ENCODE results near the gene COQ10A. TPM values are rescaled to one million over a fixed set of nuclear protein-coding genes. Genes with fewer than 3 reads are reported as not detected.

The COQ10A gene
- total and polyA plus RNA-seq, 2 donors (not counting 1 experiment from before 2014, with no cell fraction given): 9.1 to 14.2 TPM

GRCh38 chr12:56229082-56229481 is 37.7 kb upstream of the COQ10A start:
- no peaks in the 10 kb centered on the region for H3K9me3 ChIP-seq (ENCODE audit: control insufficient read depth, insufficient read depth, low read depth, low read length)
- DNase-seq (ENCODE audit: low read depth in 2 of 2): no peak
- H2AFZ ChIP-seq (ENCODE audit: low read length): no peak overlapping the region
- no peak overlapping the region for H3K4me3 ChIP-seq (replicated peaks in 1 of 4; ENCODE audit: control extremely low read depth in 1 of 4, insufficient read depth in 1 of 4, low read depth in 3 of 4, low read length in 4 of 4)
- H3K4me2 ChIP-seq (ENCODE audit: extremely low read depth, insufficient read depth, low read length): no peak overlapping the region
- TF ChIP-seq, protein P1, sequence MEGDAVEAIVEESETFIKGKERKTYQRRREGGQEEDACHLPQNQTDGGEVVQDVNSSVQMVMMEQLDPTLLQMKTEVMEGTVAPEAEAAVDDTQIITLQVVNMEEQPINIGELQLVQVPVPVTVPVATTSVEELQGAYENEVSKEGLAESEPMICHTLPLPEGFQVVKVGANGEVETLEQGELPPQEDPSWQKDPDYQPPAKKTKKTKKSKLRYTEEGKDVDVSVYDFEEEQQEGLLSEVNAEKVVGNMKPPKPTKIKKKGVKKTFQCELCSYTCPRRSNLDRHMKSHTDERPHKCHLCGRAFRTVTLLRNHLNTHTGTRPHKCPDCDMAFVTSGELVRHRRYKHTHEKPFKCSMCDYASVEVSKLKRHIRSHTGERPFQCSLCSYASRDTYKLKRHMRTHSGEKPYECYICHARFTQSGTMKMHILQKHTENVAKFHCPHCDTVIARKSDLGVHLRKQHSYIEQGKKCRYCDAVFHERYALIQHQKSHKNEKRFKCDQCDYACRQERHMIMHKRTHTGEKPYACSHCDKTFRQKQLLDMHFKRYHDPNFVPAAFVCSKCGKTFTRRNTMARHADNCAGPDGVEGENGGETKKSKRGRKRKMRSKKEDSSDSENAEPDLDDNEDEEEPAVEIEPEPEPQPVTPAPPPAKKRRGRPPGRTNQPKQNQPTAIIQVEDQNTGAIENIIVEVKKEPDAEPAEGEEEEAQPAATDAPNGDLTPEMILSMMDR (conservative IDR thresholded peaks at IDR 0.05 in 1 of 2, IDR thresholded peaks at IDR 0.05 in 1 of 2; ENCODE audit: low read depth in 1 of 2, low read length in 2 of 2): no peak
- H4K20me1 ChIP-seq (ENCODE audit: control insufficient read depth, extremely low read depth, insufficient read depth, low read length): no peaks in the 10 kb centered on the region
- peaks cover 3% of the 10 kb centered on the region for H3K36me3 ChIP-seq (ENCODE audit: control insufficient read depth, insufficient read depth, low read length)
- peaks cover 3% of the 10 kb centered on the region for H3K4me1 ChIP-seq (ENCODE audit: control insufficient read depth, extremely low read depth, insufficient read depth, low read length)
- no peak overlapping the region for H3K27ac ChIP-seq (ENCODE audit: insufficient read depth, low read length)
- no peaks in the 10 kb centered on the region for H3K27me3 ChIP-seq (ENCODE audit: control insufficient read depth, insufficient read depth, low read length)
- H3K9ac ChIP-seq (ENCODE audit: insufficient read depth, low read length): no peak overlapping the region
- no peaks in the 10 kb centered on the region for H3K79me2 ChIP-seq (ENCODE audit: control insufficient read depth, insufficient read depth, low read length)

- no peak within 1 kb of the TSS for H3K4me2 ChIP-seq (ENCODE audit: extremely low read depth, insufficient read depth, low read length)
Measured at GRCh38 chr12:56229916-56230431, 36.8 kb upstream of the COQ10A start, which contains the start of gene SLC39A5. TSS of gene SLC39A5 (plus strand) at chr12:56230051. CDS start at chr12:56231275, 1,224 bp downstream.

GRCh38 chr12:56230432-56231183 is 36.1 kb upstream of the COQ10A start:
- Histone ChIP-seq H3K27me3 (ENCODE audit: control insufficient read depth, insufficient read depth, low read length) (no peaks in the 10 kb centered on the region), H2AFZ (ENCODE audit: low read length) (no peak overlapping the region), H3K4me2 (ENCODE audit: extremely low read depth, insufficient read depth, low read length) (no peak overlapping the region), H3K9ac (ENCODE audit: insufficient read depth, low read length) (no peak overlapping the region), H3K79me2 (ENCODE audit: control insufficient read depth, insufficient read depth, low read length) (no peaks in the 10 kb centered on the region), H3K36me3 (ENCODE audit: control insufficient read depth, insufficient read depth, low read length) (peaks cover 3% of the 10 kb centered on the region), H4K20me1 (ENCODE audit: control insufficient read depth, extremely low read depth, insufficient read depth, low read length) (no peaks in the 10 kb centered on the region), H3K27ac (ENCODE audit: insufficient read depth, low read length) (no peak overlapping the region), H3K4me1 (ENCODE audit: control insufficient read depth, extremely low read depth, insufficient read depth, low read length) (no peaks in the 10 kb centered on the region), H3K4me3 (replicated peaks in 1 of 4; ENCODE audit: control extremely low read depth in 1 of 4, insufficient read depth in 1 of 4, low read depth in 3 of 4, low read length in 4 of 4) (no peak overlapping the region), H3K9me3 (ENCODE audit: control insufficient read depth, insufficient read depth, low read depth, low read length) (no peaks in the 10 kb centered on the region)
- no peak for DNase-seq (ENCODE audit: low read depth in 2 of 2)
- TF ChIP-seq, protein P1 (conservative IDR thresholded peaks at IDR 0.05 in 1 of 2, IDR thresholded peaks at IDR 0.05 in 1 of 2; ENCODE audit: low read depth in 1 of 2, low read length in 2 of 2): no peak
- no peak for TF ChIP-seq EZH2 (IDR thresholded peaks at IDR 0.05; ENCODE audit: low read length, missing control alignments)

More at GRCh38 chr12:56229916-56230431, 36.8 kb upstream of the COQ10A start, which contains the start of gene SLC39A5:
- no peak for DNase-seq (ENCODE audit: low read depth in 2 of 2)
- Histone ChIP-seq H3K9ac (ENCODE audit: insufficient read depth, low read length) (no peak within 1 kb of the TSS), H3K27ac (ENCODE audit: insufficient read depth, low read length) (no peak within 1 kb of the TSS), H3K27me3 (ENCODE audit: control insufficient read depth, insufficient read depth, low read length) (no peaks in the 10 kb centered on the region), H3K9me3 (ENCODE audit: control insufficient read depth, insufficient read depth, low read depth, low read length) (no peaks in the 10 kb centered on the region), H3K4me3 (replicated peaks in 1 of 4; ENCODE audit: control extremely low read depth in 1 of 4, insufficient read depth in 1 of 4, low read depth in 3 of 4, low read length in 4 of 4) (no peak within 1 kb of the TSS), H4K20me1 (ENCODE audit: control insufficient read depth, extremely low read depth, insufficient read depth, low read length) (no peaks in the 10 kb centered on the region), H3K36me3 (ENCODE audit: control insufficient read depth, insufficient read depth, low read length) (peaks cover 3% of the 10 kb centered on the region), H3K4me1 (ENCODE audit: control insufficient read depth, extremely low read depth, insufficient read depth, low read length) (peaks cover 3% of the 10 kb centered on the region), H2AFZ (ENCODE audit: low read length) (no peak within 1 kb of the TSS), H3K79me2 (ENCODE audit: control insufficient read depth, insufficient read depth, low read length) (no peaks in the 10 kb centered on the region)
- TF ChIP-seq, protein P1 (conservative IDR thresholded peaks at IDR 0.05 in 1 of 2, IDR thresholded peaks at IDR 0.05 in 1 of 2; ENCODE audit: low read depth in 1 of 2, low read length in 2 of 2): no peak
- no peak for TF ChIP-seq EZH2 (IDR thresholded peaks at IDR 0.05; ENCODE audit: low read length, missing control alignments)
